Vagina (tissue), 2 donors: ENCODE results near the gene SUDS3.

Experiments used
- POLR2A ChIP-seq, 2 donors: fragments of 450-650 bp; IDR thresholded peaks; one replicate each; pipeline ENCODE4 v1.6.1; 2017; ENCODE audit warnings: antibody characterized with exemption in 2 of 2, mild to moderate bottlenecking in 2 of 2, moderate library complexity in 2 of 2
- POLR2AphosphoS5 ChIP-seq, 2 donors: sonication (generic); formaldehyde crosslinking; IDR thresholded peaks; one replicate each; pipeline ENCODE4 v1.9.0; 2017; ENCODE audit warnings: antibody characterized with exemption in 2 of 2, mild to moderate bottlenecking in 2 of 2, low read depth in 1 of 2; ENCODE audit not compliant: insufficient read depth in 1 of 2
- TF ChIP-seq, protein P1 (sequence below), 3 experiments: fragments of 450-650 bp in 2 of 3; fragments of 200-600 bp in 1 of 3; sonication (generic) in 1 of 3; IDR thresholded peaks; one replicate each; pipeline ENCODE4 v1.5.1; 2017 to 2019; ENCODE audit warnings: antibody characterized with exemption in 3 of 3, mild to moderate bottlenecking in 2 of 3, moderate library complexity in 2 of 3

DNA sequence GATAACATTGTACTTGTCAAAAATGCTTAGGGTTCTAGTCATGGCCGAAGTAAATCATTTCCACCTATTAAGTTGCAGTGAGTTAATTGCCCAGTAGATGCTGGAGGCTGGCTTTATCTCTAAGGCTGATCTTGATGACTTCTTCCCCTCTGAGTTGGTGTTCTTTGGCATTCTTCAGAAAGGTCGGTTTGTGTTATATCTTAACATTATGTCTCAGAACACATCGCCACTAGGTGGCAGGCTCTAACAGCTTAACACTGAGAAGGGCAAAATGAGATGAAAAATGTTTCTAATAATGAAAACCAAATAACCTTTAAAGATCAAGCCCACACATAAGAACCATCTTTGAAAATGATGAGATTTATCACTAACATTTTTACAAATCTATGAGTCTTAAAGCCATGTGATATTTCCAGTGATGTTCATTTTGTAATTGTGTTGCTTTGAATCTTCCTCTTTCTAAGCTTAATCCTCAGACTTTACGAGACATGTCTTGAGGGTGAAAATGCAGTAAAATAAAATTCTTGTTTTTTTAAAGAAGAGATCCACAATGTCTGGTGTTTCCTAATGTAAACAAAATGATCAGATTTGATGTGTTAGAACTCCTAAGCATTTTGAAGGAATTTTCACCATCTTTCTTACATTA lies 28.6 kb downstream of the SUDS3 start:
- TF ChIP-seq, protein P1, sequence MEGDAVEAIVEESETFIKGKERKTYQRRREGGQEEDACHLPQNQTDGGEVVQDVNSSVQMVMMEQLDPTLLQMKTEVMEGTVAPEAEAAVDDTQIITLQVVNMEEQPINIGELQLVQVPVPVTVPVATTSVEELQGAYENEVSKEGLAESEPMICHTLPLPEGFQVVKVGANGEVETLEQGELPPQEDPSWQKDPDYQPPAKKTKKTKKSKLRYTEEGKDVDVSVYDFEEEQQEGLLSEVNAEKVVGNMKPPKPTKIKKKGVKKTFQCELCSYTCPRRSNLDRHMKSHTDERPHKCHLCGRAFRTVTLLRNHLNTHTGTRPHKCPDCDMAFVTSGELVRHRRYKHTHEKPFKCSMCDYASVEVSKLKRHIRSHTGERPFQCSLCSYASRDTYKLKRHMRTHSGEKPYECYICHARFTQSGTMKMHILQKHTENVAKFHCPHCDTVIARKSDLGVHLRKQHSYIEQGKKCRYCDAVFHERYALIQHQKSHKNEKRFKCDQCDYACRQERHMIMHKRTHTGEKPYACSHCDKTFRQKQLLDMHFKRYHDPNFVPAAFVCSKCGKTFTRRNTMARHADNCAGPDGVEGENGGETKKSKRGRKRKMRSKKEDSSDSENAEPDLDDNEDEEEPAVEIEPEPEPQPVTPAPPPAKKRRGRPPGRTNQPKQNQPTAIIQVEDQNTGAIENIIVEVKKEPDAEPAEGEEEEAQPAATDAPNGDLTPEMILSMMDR (IDR thresholded peaks at IDR 0.05), result peak; percentile 44 to 55 (median 52)
- TF ChIP-seq POLR2A (IDR thresholded peaks at IDR 0.05), result no peak
- TF ChIP-seq POLR2AphosphoS5 (IDR thresholded peaks at IDR 0.05; ENCODE audit: insufficient read depth in 1 of 2, low read depth in 1 of 2), result no peak
